SU-DHL-6 (cell line): ENCODE results near the gene SH3PXD2B.

Source experiments
- CTCF ChIP-seq: fragments of 200-600 bp; sonication (generic); IDR thresholded peaks from one replicate; pipeline ENCODE4 v1.5.1; 2017; ENCODE audit warnings: antibody characterized with exemption, mild to moderate bottlenecking, low read length, moderate library complexity; ENCODE audit not compliant: insufficient read depth, poor library complexity, severe bottlenecking
- EZH2phosphoT487 ChIP-seq: fragments of 200-600 bp; sonication (generic), shearing (Covaris generic); conservative IDR thresholded peaks from 2 replicates; pipeline ENCODE4 v1.6.1; 2018; ENCODE audit warnings: mild to moderate bottlenecking, antibody characterized with exemption, low read length, moderate library complexity, mixed read lengths

- no peak for TF ChIP-seq CTCF
- no peak for TF ChIP-seq EZH2phosphoT487
Measured at GRCh38 chr5:172293745-172294342, 160.5 kb downstream of the SH3PXD2B start.
